ENCODE results near the gene DZANK1.
A peak's percentile ranks its signal among the peaks of the same experiment; 100 is the strongest.

Gene DZANK1

DNA sequence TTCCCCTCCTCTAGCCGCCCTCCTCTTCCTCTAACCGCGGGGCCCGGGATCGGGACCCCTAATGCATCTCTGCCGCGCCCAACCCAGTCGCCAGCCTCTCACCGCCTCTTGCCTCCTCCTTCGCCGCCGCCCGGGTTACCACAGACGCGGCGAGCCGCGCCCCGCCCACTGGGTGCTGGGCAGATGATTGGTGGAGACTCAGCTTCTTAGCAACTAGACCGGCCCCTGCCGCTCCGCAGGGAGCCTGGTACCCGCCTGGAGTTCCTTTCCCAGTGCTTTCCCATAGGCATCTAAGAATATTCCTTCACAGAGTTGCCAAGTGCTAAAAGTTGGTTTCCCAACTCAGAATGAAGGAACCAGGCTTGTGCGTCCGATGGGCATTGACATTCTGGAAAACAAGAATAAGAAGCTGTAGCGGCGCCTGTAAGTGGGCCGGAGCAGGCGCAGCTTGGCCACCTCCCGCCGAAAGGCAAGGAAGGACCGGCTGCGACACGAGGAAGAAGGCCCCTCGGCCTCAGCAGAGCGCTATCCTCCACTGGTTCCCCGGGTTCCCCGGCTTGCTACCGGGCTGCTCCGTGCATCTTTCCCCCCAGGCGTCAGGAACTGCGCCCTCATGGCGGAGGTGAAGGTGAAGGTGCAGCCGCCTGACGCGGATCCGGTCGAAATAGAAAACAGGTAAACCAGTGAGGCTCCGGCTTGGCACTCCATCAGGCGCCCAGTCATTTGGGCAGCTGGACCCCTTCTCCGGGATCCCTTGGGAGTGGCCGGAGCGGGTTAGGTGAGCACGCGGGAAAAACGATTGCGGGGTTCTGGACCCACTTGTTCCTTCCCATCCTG is at the start of gene DZANK1, which contains the start of gene POLR3F (continued):
- TF ChIP-seq KLF7 (tag by site-specific recombination; IDR thresholded peaks at IDR 0.05; ENCODE audit: borderline replicate concordance) (peak; percentile 81), GLIS1 (tag by site-specific recombination; IDR thresholded peaks at IDR 0.05) (peak; percentile 32; the same call in 1 of the 2 replicates), ZFHX2 (tag by site-specific recombination; conservative IDR thresholded peaks at IDR 0.05) (peak; percentile 44; the same call in 1 of the 2 replicates), ZNF341 (tag by site-specific recombination; IDR thresholded peaks at IDR 0.05; ENCODE audit: low read depth) (peak; percentile 33; the same call in 1 of the 2 replicates), ZNF623 (tag by site-specific recombination; IDR thresholded peaks at IDR 0.05) (peak; percentile 21; the same call in 1 of the 2 replicates), PRDM10 (tag by site-specific recombination; IDR thresholded peaks at IDR 0.05) (peak; percentile 65), TCF7L2 (IDR thresholded peaks at IDR 0.05; ENCODE audit: borderline replicate concordance, low read depth, low read length) (no peak), ZNF2 (tag by site-specific recombination; IDR thresholded peaks at IDR 0.05) (peak; percentile 72), YY1 (tag by site-specific recombination; IDR thresholded peaks at IDR 0.05) (peak; percentile 81), ZNF670 (tag by site-specific recombination; IDR thresholded peaks at IDR 0.05; ENCODE audit: low read depth) (no peak), ZNF843 (tag by site-specific recombination; IDR thresholded peaks at IDR 0.05) (no peak; the same call in 1 of the 2 replicates), ZNF654 (tag by site-specific recombination; IDR thresholded peaks at IDR 0.05; ENCODE audit: low read depth) (no peak), ZIC2 (tag by site-specific recombination; IDR thresholded peaks at IDR 0.05) (peak; percentile 83), ZNF157 (tag by site-specific recombination; IDR thresholded peaks at IDR 0.05) (no peak), ZNF830 (tag by site-specific recombination; IDR thresholded peaks at IDR 0.05; ENCODE audit: low read depth) (no peak), ZNF132 (tag by site-specific recombination; IDR thresholded peaks at IDR 0.05; ENCODE audit: borderline replicate concordance) (no peak), GLI2 (tag by site-specific recombination; IDR thresholded peaks at IDR 0.05; ENCODE audit: borderline replicate concordance, low read depth) (0 out of 2 replicates have a peak, but pooled peaks have one; percentile 35), ZNF639 (tag by site-specific recombination; IDR thresholded peaks at IDR 0.05) (peak; percentile 98), ZNF121 (tag by site-specific recombination; IDR thresholded peaks at IDR 0.05) (peak; percentile 65; the same call in 1 of the 2 replicates), SP7 (tag by site-specific recombination; IDR thresholded peaks at IDR 0.05) (peak; percentile 89), GLIS2 (tag by site-specific recombination; IDR thresholded peaks at IDR 0.05) (peak; percentile 87), ZNF146 (tag by site-specific recombination; IDR thresholded peaks at IDR 0.05) (peak; percentile 24)
- TF ChIP-seq, protein P1, sequence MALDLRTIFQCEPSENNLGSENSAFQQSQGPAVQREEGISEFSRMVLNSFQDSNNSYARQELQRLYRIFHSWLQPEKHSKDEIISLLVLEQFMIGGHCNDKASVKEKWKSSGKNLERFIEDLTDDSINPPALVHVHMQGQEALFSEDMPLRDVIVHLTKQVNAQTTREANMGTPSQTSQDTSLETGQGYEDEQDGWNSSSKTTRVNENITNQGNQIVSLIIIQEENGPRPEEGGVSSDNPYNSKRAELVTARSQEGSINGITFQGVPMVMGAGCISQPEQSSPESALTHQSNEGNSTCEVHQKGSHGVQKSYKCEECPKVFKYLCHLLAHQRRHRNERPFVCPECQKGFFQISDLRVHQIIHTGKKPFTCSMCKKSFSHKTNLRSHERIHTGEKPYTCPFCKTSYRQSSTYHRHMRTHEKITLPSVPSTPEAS (tag by site-specific recombination; IDR thresholded peaks at IDR 0.05) = peak; percentile 24; the same call in 1 of the 2 replicates
- TF ChIP-seq, protein P2, sequence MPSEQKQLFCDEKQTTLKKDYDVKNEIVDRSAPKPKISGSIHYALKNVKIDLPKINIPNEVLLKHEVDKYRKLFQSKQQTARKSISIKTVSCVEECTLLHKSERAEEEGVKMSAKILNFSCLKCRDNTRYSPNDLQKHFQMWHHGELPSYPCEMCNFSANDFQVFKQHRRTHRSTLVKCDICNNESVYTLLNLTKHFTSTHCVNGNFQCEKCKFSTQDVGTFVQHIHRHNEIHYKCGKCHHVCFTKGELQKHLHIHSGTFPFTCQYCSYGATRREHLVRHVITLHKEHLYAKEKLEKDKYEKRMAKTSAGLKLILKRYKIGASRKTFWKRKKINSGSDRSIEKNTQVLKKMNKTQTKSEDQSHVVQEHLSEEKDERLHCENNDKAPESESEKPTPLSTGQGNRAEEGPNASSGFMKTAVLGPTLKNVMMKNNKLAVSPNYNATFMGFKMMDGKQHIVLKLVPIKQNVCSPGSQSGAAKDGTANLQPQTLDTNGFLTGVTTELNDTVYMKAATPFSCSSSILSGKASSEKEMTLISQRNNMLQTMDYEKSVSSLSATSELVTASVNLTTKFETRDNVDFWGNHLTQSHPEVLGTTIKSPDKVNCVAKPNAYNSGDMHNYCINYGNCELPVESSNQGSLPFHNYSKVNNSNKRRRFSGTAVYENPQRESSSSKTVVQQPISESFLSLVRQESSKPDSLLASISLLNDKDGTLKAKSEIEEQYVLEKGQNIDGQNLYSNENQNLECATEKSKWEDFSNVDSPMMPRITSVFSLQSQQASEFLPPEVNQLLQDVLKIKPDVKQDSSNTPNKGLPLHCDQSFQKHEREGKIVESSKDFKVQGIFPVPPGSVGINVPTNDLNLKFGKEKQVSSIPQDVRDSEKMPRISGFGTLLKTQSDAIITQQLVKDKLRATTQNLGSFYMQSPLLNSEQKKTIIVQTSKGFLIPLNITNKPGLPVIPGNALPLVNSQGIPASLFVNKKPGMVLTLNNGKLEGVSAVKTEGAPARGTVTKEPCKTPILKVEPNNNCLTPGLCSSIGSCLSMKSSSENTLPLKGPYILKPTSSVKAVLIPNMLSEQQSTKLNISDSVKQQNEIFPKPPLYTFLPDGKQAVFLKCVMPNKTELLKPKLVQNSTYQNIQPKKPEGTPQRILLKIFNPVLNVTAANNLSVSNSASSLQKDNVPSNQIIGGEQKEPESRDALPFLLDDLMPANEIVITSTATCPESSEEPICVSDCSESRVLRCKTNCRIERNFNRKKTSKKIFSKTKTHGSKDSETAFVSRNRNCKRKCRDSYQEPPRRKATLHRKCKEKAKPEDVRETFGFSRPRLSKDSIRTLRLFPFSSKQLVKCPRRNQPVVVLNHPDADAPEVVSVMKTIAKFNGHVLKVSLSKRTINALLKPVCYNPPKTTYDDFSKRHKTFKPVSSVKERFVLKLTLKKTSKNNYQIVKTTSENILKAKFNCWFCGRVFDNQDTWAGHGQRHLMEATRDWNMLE (tag by site-specific recombination; conservative IDR thresholded peaks at IDR 0.05; ENCODE audit: low read depth) = peak; percentile 68
- TF ChIP-seq, protein P3, sequence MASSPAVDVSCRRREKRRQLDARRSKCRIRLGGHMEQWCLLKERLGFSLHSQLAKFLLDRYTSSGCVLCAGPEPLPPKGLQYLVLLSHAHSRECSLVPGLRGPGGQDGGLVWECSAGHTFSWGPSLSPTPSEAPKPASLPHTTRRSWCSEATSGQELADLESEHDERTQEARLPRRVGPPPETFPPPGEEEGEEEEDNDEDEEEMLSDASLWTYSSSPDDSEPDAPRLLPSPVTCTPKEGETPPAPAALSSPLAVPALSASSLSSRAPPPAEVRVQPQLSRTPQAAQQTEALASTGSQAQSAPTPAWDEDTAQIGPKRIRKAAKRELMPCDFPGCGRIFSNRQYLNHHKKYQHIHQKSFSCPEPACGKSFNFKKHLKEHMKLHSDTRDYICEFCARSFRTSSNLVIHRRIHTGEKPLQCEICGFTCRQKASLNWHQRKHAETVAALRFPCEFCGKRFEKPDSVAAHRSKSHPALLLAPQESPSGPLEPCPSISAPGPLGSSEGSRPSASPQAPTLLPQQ (tag by site-specific recombination; IDR thresholded peaks at IDR 0.05) = peak; percentile 24; the same call in 1 of the 2 replicates

Measured in HEK293 (cell line).